Measurements from ENCODE around the gene RING1.
A peak's percentile ranks its signal among the peaks of the same experiment; 100 is the strongest.

Gene RING1

GRCh38 chr6:33172688-33173534 is 35.4 kb upstream of the RING1 start:
- peak; percentile 24 to 40 for DNase-seq

GRCh38 chr6:33173535-33174180 is 34.6 kb upstream of the RING1 start:
- no peak for DNase-seq

- DNase-seq, result no peak
Measured at GRCh38 chr6:33174784-33175183, 33.5 kb upstream of the RING1 start.

- DNase-seq, result no peak
Measured at GRCh38 chr6:33175436-33176069, 32.7 kb upstream of the RING1 start.

GRCh38 chr6:33176906-33177305 is 31.4 kb upstream of the RING1 start:
- no peak for DNase-seq

GRCh38 chr6:33177552-33178446 is 30.5 kb upstream of the RING1 start:
- DNase-seq, result no peak

- DNase-seq, result no peak
Measured at GRCh38 chr6:33178755-33179475, 29.4 kb upstream of the RING1 start.

GRCh38 chr6:33181141-33181540 is 27.2 kb upstream of the RING1 start:
- no peak for DNase-seq

GRCh38 chr6:33183071-33183683 is 25.1 kb upstream of the RING1 start:
- DNase-seq, result no peak

- no peak for DNase-seq
Measured at GRCh38 chr6:33185190-33185589, 23.1 kb upstream of the RING1 start.

- DNase-seq, result no peak
Measured at GRCh38 chr6:33185654-33186187, 22.6 kb upstream of the RING1 start.

- no peak for DNase-seq
Measured at GRCh38 chr6:33187809-33188208, 20.5 kb upstream of the RING1 start.

GRCh38 chr6:33189164-33189563 is 19.1 kb upstream of the RING1 start:
- DNase-seq, result no peak

GRCh38 chr6:33189625-33190448 is 18.5 kb upstream of the RING1 start:
- DNase-seq, result no peak

GRCh38 chr6:33190504-33191107 is 17.7 kb upstream of the RING1 start:
- no peak for DNase-seq

GRCh38 chr6:33191383-33192104 is 16.8 kb upstream of the RING1 start:
- DNase-seq, result no peak

GRCh38 chr6:33192105-33192646 is 16.1 kb upstream of the RING1 start, which contains the start of gene COL11A2:
TSS of gene COL11A2 (minus strand) at chr6:33192467. CDS start at chr6:33192240, 227 bp downstream.
- DNase-seq, result no peak

- no peak for DNase-seq
Measured at GRCh38 chr6:33192671-33193602, 15.4 kb upstream of the RING1 start.

Measured in Kasumi-1 (cell line).